Astrocyte (in vitro differentiated cells and primary cell): ENCODE measurements around the gene COG7. TPM values are rescaled to one million over a fixed set of nuclear protein-coding genes. Genes with fewer than 3 reads are reported as not detected.

Source experiments
- DNase-seq: peaks from one replicate; pipeline ENCODE4 v3.0.0-alpha.2; 2010; ENCODE audit warnings: low read depth
- FAIRE-seq: peaks from 2 replicates; lab custom pipeline; 2011; peaks lifted over from hg19 to GRCh38; lab: Jason Lieb, UNC
- H2AFZ ChIP-seq: 2 replicates; pipeline ENCODE4 v1.6.0; 2012; ENCODE audit warnings: low read depth, low read length, inconsistent platforms
- H3K27ac ChIP-seq: 2 replicates; pipeline ENCODE4 v1.5.1; 2011; ENCODE audit warnings: low read depth, low read length, inconsistent platforms
- H3K27me3 ChIP-seq: 2 replicates; pipeline ENCODE4 v1.6.0; 2011; ENCODE audit warnings: low read length, inconsistent platforms; ENCODE audit not compliant: insufficient read depth
- H3K36me3 ChIP-seq: 2 replicates; pipeline ENCODE4 v1.5.1; 2011; ENCODE audit warnings: low read length, inconsistent platforms; ENCODE audit not compliant: insufficient read depth
- H3K4me1 ChIP-seq: 2 replicates; pipeline ENCODE4 v1.5.1; 2011; ENCODE audit warnings: low read length, inconsistent platforms; ENCODE audit not compliant: insufficient read depth
- H3K4me2 ChIP-seq: 2 replicates; pipeline ENCODE4 v1.6.0; 2012; ENCODE audit warnings: low read length, inconsistent platforms
- H3K4me3 ChIP-seq: 2 replicates; pipeline ENCODE4 v1.5.1; 2011; ENCODE audit warnings: low read depth, mild to moderate bottlenecking, low read length, inconsistent platforms; ENCODE audit not compliant: insufficient read depth
- H3K79me2 ChIP-seq: 2 replicates; pipeline ENCODE4 v1.6.0; 2012; ENCODE audit warnings: mild to moderate bottlenecking, low read length, inconsistent platforms; ENCODE audit not compliant: insufficient read depth
- H3K9ac ChIP-seq: 2 replicates; pipeline ENCODE4 v1.6.0; 2012; ENCODE audit warnings: mild to moderate bottlenecking, low read length, inconsistent platforms
- H3K9me3 ChIP-seq: 2 replicates; pipeline ENCODE4 v1.5.1; 2012; ENCODE audit warnings: low read depth, mild to moderate bottlenecking, low read length, inconsistent platforms; ENCODE audit not compliant: insufficient read depth
- H4K20me1 ChIP-seq: 2 replicates; pipeline ENCODE4 v1.6.0; 2012; ENCODE audit warnings: low read length, inconsistent platforms; ENCODE audit not compliant: insufficient read depth
- H3K27ac Mint-ChIP-seq: one replicate; pipeline ENCODE4 v1.8.0; 2021; ENCODE audit warnings: mild to moderate bottlenecking, mixed read lengths; ENCODE audit not compliant: unreplicated experiment
- H3K27me3 Mint-ChIP-seq: one replicate; pipeline ENCODE4 v1.8.0; 2021; ENCODE audit warnings: low read depth, mixed read lengths; ENCODE audit not compliant: unreplicated experiment
- H3K36me3 Mint-ChIP-seq: one replicate; pipeline ENCODE4 v1.8.0; 2021; ENCODE audit warnings: low read depth, mixed read lengths; ENCODE audit not compliant: unreplicated experiment
- H3K4me1 Mint-ChIP-seq: one replicate; pipeline ENCODE4 v1.8.0; 2021; ENCODE audit warnings: low read depth, mixed read lengths; ENCODE audit not compliant: unreplicated experiment
- H3K4me3 Mint-ChIP-seq: one replicate; pipeline ENCODE4 v1.8.0; 2021; ENCODE audit warnings: mild to moderate bottlenecking, moderate library complexity, mixed read lengths; ENCODE audit not compliant: unreplicated experiment
- H3K9me3 Mint-ChIP-seq: one replicate; pipeline ENCODE4 v1.8.0; 2021; ENCODE audit warnings: mild to moderate bottlenecking, mixed read lengths; ENCODE audit not compliant: unreplicated experiment
- CTCF ChIP-seq: IDR thresholded peaks from 2 replicates; pipeline ENCODE4 v1.5.1; 2011; ENCODE audit warnings: low read depth, mild to moderate bottlenecking, inconsistent platforms, low read length, moderate library complexity; ENCODE audit not compliant: insufficient read depth
- EZH2 ChIP-seq: IDR thresholded peaks from 2 replicates; pipeline ENCODE4 v1.6.1; 2012; ENCODE audit warnings: mild to moderate bottlenecking, low read length, inconsistent platforms; ENCODE audit not compliant: insufficient read depth
- total RNA-seq: library from RNA; stranded (reverse); gene quantifications from 2 replicates; pipeline ENCODE4 v1.2.1, GENCODE V29; 2021

COG7 gene
- total RNA-seq, 1 donor from 2014 or later, result 19.8 TPM

- H3K9me3 ChIP-seq, result no peaks in the 10 kb centered on the region
- no peak for DNase-seq
- FAIRE-seq, result no peak
- H3K4me3 ChIP-seq, result no peak overlapping the region
- no peaks in the 10 kb centered on the region for H3K27me3 ChIP-seq
- no peaks in the 10 kb centered on the region for H3K36me3 ChIP-seq
- H4K20me1 ChIP-seq, result no peaks in the 10 kb centered on the region
- TF ChIP-seq CTCF (no peak), EZH2 (no peak)
- Mint-ChIP-seq H3K4me1 (no peaks in the 10 kb centered on the region), H3K27me3 (peaks cover 21% of the 10 kb centered on the region), H3K9me3 (peaks cover 2% of the 10 kb centered on the region), H3K4me3 (no peak overlapping the region), H3K36me3 (no peaks in the 10 kb centered on the region), H3K27ac (no peak overlapping the region)
- H3K9ac ChIP-seq, result no peak overlapping the region
- no peak overlapping the region for H2AFZ ChIP-seq
- H3K27ac ChIP-seq, result no peak overlapping the region
- no peaks in the 10 kb centered on the region for H3K4me1 ChIP-seq
- no peak overlapping the region for H3K4me2 ChIP-seq
- no peaks in the 10 kb centered on the region for H3K79me2 ChIP-seq
Measured at GRCh38 chr16:23343643-23344612, 109.1 kb downstream of the COG7 start.

GRCh38 chr16:23342083-23342640 is 110.8 kb downstream of the COG7 start:
- Histone ChIP-seq H4K20me1 (no peaks in the 10 kb centered on the region), H3K4me2 (no peak overlapping the region), H3K4me3 (no peak overlapping the region), H3K79me2 (no peaks in the 10 kb centered on the region), H3K9ac (no peak overlapping the region), H3K9me3 (no peaks in the 10 kb centered on the region), H3K4me1 (no peaks in the 10 kb centered on the region), H3K27ac (no peak overlapping the region), H2AFZ (no peak overlapping the region), H3K36me3 (no peaks in the 10 kb centered on the region), H3K27me3 (no peaks in the 10 kb centered on the region)
- Mint-ChIP-seq H3K27ac (no peak overlapping the region), H3K36me3 (no peaks in the 10 kb centered on the region), H3K4me1 (no peaks in the 10 kb centered on the region), H3K9me3 (peaks cover 2% of the 10 kb centered on the region), H3K27me3 (peaks cover 17% of the 10 kb centered on the region), H3K4me3 (no peak overlapping the region)
- no peak for DNase-seq
- FAIRE-seq, result no peak
- TF ChIP-seq CTCF, result no peak
- TF ChIP-seq EZH2, result no peak
